GM12872 (cell line): ENCODE results near the gene LRRC25.

Experiments used
- TF ChIP-seq, protein P1 (sequence below): IDR thresholded peaks from 3 replicates; pipeline ENCODE4 v1.5.1; 2011; ENCODE audit warnings: low read depth, mild to moderate bottlenecking, low read length, moderate library complexity; ENCODE audit not compliant: insufficient read depth

LRRC25 gene

DNA sequence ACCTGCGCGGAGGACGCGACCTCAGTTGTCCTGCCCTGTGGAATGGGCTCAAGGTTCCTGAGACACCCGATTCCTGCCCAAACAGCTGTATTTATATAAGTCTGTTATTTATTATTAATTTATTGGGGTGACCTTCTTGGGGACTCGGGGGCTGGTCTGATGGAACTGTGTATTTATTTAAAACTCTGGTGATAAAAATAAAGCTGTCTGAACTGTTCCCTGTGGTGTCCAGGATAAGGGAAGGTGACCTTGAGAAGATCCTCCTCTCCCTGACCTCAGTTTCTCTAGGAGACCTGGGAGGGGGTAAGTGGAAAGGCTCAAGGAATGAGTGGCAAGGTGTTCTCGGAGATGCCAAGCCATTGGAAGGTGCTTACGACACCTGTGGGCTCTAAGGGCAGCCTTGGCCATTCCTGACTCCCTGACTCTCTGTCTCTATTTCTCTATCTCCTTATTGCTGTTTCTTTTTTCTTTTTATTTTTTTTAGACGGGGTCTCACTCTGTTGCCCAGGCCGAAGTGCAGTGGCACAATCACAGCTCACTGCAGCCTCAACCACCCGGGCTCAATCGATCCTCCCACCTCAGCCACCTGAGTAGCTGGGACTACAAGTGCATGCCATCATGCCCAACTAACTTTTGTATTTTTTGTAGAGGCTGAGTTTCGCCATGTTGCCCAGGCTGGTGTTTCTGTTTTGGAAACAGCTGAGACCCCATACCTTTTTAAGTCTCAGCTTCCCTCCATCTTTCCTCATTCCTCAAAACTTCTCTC, 8.3 kb downstream of the LRRC25 start:
- TF ChIP-seq, protein P1, sequence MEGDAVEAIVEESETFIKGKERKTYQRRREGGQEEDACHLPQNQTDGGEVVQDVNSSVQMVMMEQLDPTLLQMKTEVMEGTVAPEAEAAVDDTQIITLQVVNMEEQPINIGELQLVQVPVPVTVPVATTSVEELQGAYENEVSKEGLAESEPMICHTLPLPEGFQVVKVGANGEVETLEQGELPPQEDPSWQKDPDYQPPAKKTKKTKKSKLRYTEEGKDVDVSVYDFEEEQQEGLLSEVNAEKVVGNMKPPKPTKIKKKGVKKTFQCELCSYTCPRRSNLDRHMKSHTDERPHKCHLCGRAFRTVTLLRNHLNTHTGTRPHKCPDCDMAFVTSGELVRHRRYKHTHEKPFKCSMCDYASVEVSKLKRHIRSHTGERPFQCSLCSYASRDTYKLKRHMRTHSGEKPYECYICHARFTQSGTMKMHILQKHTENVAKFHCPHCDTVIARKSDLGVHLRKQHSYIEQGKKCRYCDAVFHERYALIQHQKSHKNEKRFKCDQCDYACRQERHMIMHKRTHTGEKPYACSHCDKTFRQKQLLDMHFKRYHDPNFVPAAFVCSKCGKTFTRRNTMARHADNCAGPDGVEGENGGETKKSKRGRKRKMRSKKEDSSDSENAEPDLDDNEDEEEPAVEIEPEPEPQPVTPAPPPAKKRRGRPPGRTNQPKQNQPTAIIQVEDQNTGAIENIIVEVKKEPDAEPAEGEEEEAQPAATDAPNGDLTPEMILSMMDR: no peak

DNA sequence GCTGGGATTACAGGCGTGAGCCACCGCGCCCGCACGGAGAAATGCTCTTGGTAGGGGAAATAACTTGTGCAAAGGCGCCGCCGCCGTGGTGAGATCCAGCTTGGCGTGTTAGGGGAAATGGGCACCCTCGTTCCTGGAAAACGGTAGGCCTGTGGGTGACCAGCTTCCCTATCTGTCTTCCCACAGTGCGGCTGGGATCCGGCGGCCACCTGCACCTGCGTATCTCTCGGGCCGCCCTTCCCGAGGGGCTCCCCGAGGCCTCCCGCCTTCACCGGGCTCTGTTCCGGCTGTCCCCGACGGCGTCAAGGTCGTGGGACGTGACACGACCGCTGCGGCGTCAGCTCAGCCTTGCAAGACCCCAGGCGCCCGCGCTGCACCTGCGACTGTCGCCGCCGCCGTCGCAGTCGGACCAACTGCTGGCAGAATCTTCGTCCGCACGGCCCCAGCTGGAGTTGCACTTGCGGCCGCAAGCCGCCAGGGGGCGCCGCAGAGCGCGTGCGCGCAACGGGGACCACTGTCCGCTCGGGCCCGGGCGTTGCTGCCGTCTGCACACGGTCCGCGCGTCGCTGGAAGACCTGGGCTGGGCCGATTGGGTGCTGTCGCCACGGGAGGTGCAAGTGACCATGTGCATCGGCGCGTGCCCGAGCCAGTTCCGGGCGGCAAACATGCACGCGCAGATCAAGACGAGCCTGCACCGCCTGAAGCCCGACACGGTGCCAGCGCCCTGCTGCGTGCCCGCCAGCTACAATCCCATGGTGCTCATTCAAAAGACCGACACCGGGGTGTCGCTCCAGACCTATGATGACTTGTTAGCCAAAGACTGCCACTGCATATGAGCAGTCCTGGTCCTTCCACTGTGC, 9.1 kb downstream of the LRRC25 start:
- TF ChIP-seq, protein P1: peak; percentile 99

DNA sequence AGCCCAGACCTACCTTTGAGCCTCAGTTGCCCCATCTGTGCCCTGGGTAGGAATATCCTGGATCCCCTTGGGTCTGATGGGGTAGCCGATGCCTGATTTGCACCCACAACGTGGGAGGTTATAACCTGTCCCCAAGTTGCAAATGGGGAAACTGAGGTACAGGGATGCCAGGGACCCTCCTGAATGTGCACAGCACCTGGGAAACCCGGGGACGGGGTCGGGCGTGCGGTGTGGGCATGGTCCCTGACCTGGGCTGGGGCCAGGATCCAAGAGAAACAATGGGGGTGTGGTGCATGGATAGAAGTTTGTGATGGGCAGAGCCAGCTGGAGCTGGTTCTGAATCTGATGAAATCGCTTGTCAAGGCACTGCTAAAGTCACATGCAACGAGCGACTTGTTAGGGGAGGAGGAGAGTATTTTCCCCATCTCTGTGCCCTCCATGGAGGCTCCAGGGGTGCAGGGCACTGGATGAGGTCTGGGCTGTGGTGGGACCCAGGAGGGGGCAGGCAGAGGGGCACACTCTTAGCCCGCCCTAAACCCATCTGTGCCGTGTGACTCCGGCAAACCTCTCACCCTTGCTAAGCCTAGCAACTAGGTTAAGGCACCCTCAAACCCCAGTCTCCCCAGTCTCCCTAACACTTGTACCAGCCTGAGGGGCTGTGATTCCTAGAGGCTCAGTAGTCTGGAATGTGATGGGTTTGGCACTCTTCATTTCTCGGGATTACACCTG, 10.7 kb downstream of the LRRC25 start:
- TF ChIP-seq, protein P1: no peak

DNA sequence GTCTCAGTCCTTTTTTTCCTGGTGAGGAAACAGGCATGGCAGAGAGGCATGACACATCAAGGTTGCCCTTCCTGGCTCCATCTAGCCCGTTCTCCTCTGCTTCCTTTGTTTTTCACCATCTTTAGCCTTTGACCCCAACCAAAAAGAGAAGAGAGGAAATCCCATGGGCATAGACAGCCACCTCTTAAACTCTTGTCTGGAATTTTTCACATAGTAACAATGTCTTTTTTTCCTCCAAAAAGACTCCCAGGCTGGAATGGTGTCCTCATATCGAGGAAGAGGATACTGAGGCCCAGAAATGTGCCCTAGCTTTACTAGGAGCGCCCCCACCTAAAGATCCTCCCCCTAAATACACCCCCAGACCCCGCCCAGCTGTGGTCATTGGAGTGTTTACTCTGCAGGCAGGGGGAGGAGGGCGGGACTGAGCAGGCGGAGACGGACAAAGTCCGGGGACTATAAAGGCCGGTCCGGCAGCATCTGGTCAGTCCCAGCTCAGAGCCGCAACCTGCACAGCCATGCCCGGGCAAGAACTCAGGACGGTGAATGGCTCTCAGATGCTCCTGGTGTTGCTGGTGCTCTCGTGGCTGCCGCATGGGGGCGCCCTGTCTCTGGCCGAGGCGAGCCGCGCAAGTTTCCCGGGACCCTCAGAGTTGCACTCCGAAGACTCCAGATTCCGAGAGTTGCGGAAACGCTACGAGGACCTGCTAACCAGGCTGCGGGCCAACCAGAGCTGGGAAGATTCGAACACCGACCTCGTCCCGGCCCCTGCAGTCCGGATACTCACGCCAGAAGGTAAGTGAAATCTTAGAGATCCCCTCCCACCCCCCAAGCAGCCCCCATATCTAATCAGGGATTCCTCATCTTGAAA, 11.5 kb downstream of the LRRC25 start, which contains the start of gene GDF15:
Gene GDF15, plus strand, starts transcription at position 484 of the 868 bp plus-strand sequence. Its CDS starts 32 bp downstream, at position 516.
- TF ChIP-seq, protein P1: peak; percentile 68

DNA sequence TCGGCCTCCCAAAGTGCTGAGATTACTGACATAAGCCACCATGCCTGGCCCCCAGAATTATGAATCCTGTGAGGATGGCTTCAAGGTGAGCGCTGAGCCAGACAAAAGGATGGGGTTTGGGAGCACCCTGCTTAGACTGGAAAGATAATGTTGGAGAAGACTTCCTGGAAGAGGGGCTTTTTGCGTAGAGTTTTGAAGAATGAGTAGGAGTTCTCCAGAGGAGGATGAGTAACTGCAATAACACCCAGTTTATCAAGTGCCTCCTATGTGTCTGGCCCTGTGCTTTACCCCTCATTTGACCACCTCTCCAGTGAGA, 12.1 kb downstream of the LRRC25 start:
- TF ChIP-seq, protein P1: no peak

DNA sequence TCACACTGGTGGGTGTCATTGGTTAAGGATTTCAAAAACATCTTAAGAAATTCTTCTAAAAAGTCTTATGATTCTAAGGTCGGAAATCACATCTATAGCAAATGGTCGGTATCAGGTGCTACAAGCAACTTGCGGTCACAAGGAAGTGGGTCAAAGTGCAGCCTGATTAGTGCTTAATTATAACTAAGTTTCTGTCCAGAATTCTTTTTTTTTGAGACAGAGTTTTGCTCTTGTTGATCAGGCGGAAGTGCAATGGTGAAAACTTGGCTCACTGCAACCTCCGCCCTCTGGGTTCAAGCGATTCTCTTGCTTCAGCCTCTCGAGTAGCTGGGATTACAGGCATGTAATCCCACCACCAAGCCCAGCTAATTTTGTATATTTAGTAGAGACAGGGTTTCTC, 12.6 kb downstream of the LRRC25 start:
- TF ChIP-seq, protein P1: no peak

DNA sequence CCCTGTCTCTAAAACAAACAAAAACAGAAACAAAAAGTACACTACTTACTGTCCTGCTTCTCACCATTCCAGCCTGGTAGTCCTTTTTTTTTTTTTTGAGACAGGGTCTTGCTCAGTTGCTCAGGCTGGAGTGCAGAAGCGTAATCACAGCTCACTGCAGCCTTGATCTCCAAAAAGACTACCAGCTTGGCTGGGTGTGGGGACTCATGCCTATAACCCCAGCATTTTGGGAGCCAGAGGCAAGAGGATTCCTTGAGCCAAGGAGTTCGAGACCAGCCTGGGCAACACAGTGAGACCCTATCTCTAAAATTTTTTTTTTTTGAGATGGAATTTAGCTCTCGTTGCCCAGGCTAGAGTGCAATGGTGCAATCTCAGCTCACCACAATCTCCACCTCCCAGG, 16.6 kb downstream of the LRRC25 start:
- TF ChIP-seq, protein P1: no peak
